ENCODE results near the gene CAPZA1.

The CAPZA1 gene

DNA sequence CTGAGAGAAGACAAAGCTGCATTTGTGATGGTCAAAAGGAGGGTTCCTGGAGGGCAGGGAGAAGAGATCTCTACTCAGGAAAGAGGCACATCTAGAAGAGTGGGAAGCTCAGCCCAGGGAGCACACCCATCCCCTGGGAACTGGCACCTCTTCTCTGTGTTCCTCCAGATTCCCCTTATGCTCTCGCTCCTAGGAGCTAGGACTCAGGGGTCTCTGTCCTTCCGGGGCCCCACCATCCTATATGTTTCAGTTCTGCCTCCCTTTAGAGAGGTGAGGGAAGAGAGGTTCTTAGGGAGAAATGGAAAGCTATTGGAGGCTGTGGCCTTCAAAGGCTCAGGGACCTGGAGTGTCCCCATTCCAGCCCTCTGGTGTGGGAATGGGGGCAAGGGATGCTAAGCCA lies 100.1 kb downstream of the CAPZA1 start:
- Histone ChIP-seq H3K27me3 (ENCODE audit: control insufficient read depth in 1 of 2, insufficient read depth in 2 of 2, low read length in 2 of 2) (peaks cover 9 to 21% of the 10 kb centered on the region in 2 donors), H3K4me1 (ENCODE audit: control insufficient read depth in 1 of 2, insufficient read depth in 2 of 2, low read length in 2 of 2) (peaks cover 18 to 19% of the 10 kb centered on the region in 2 donors), H3K27ac (ENCODE audit: low read depth, low read length) (no peak overlapping the region), H3K9me3 (ENCODE audit: control insufficient read depth in 1 of 2, low read length in 2 of 2) (no peaks in the 10 kb centered on the region), H3K36me3 (ENCODE audit: control insufficient read depth in 1 of 2, insufficient read depth in 2 of 2, low read length in 2 of 2) (no peaks in the 10 kb centered on the region), H3K9ac (ENCODE audit: low read depth in 1 of 2, low read length in 2 of 2) (no peak overlapping the region), H3K4me3 (ENCODE audit: low read depth in 1 of 2, low read length in 2 of 2) (no peak overlapping the region)

DNA sequence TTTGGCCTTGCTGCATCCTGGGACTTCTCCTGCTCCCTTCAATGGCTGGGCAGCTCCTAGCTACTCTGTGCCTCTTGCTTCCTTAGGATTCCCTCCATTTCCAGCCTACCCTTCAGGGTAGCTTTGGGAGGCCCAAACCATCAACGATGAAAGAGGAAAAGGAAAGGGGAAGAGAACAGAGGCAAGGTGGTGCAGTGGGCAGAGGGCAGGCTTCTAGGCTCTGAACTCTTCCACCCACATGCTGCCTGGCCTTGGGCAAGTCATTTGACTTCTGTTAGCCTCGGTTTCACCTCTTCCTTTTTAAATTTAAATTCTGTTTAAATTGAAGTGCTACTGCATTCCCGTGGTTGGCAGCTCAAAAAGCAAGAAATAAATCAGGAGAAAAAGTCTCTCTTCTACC lies 101.2 kb downstream of the CAPZA1 start:
- Histone ChIP-seq H3K4me1 (ENCODE audit: control insufficient read depth in 1 of 2, insufficient read depth in 2 of 2, low read length in 2 of 2) (peaks cover 13 to 14% of the 10 kb centered on the region in 2 donors), H3K36me3 (ENCODE audit: control insufficient read depth in 1 of 2, insufficient read depth in 2 of 2, low read length in 2 of 2) (no peaks in the 10 kb centered on the region), H3K9ac (ENCODE audit: low read depth in 1 of 2, low read length in 2 of 2) (no peak overlapping the region), H3K9me3 (ENCODE audit: control insufficient read depth in 1 of 2, low read length in 2 of 2) (no peaks in the 10 kb centered on the region), H3K27me3 (ENCODE audit: control insufficient read depth in 1 of 2, insufficient read depth in 2 of 2, low read length in 2 of 2) (peaks cover 9 to 21% of the 10 kb centered on the region in 2 donors), H3K4me3 (ENCODE audit: low read depth in 1 of 2, low read length in 2 of 2) (no peak overlapping the region), H3K27ac (ENCODE audit: low read depth, low read length) (no peak overlapping the region)
